Spleen (tissue), 7 donors: Measurements from ENCODE around the gene ACTG1.

ENCODE experiments used
- CTCF ChIP-seq, 11 experiments: fragments of 200-600 bp in 7 of 11; fragments of 450-650 bp in 4 of 11; sonication (generic) in 4 of 11; IDR thresholded peaks in 8 of 11; conservative IDR thresholded peaks in 3 of 11; 1 replicate in 7 of 11; 2 replicates in 4 of 11; pipeline versions ENCODE4 v1.4.0 to v1.8.0; 2016 to 2021; ENCODE audit warnings: antibody characterized with exemption in 11 of 11, inconsistent platforms in 4 of 11, mild to moderate bottlenecking in 1 of 11
- POLR2A ChIP-seq, 3 donors: fragments of 450-650 bp; IDR thresholded peaks; one replicate each; pipeline ENCODE4 v1.5.1; 2017; ENCODE audit warnings: antibody characterized with exemption in 3 of 3, mild to moderate bottlenecking in 1 of 3
- POLR2AphosphoS5 ChIP-seq, 3 donors: sonication (generic); formaldehyde crosslinking; IDR thresholded peaks; one replicate each; pipeline ENCODE4 v1.5.1; 2017; ENCODE audit warnings: antibody characterized with exemption in 3 of 3
- donor health status: DM: no; HTN: no; CAD: no; lungs with moderate emphysema.
- donor health status: DM: no; HTN: no; CAD: no.
- donor health status: DM: no; HTN: no; CAD: no.

GRCh38 chr17:81539961-81540675, 27.5 kb upstream of the ACTG1 start:
- TF ChIP-seq CTCF (IDR thresholded peaks at IDR 0.05 in 8 of 11, conservative IDR thresholded peaks at IDR 0.05 in 3 of 11): no peak
- peak in 1 of 3 donors; percentile 12 for TF ChIP-seq POLR2AphosphoS5 (IDR thresholded peaks at IDR 0.05)
- TF ChIP-seq POLR2A (IDR thresholded peaks at IDR 0.05): no peak
